HG03139 (cell line): ENCODE data around the gene PTBP2.
"Not testable (repeated sequence)": the region's sequence is repeated elsewhere in the genome, so short reads cannot be mapped to it uniquely, and the experiment has no call there.

Experiments used
- ATAC-seq: cut with Tn5 transposase; IDR thresholded peaks from one replicate; pipeline ENCODE4 v1.9.1; 2021; ENCODE audit not compliant: unreplicated experiment

The PTBP2 gene

GRCh38 chr1:96730574-96731298 lies 9.2 kb downstream of the PTBP2 start:
- no peak for ATAC-seq

- no peak for ATAC-seq
Observed at GRCh38 chr1:96741335-96741734, 19.8 kb downstream of the PTBP2 start.

GRCh38 chr1:96746440-96747420 lies 25.1 kb downstream of the PTBP2 start:
- ATAC-seq, result no peak

GRCh38 chr1:96747565-96747964 lies 26.0 kb downstream of the PTBP2 start:
- ATAC-seq, result no peak

- no peak for ATAC-seq
Observed at GRCh38 chr1:96748078-96748477, 26.5 kb downstream of the PTBP2 start.

GRCh38 chr1:96749618-96750017 lies 28.0 kb downstream of the PTBP2 start:
- no peak for ATAC-seq

GRCh38 chr1:96752394-96752793 lies 30.8 kb downstream of the PTBP2 start:
- no peak for ATAC-seq

GRCh38 chr1:96756789-96757188 lies 35.2 kb downstream of the PTBP2 start:
- ATAC-seq, result no peak

- ATAC-seq, result not testable (repeated sequence)
Observed at GRCh38 chr1:96762586-96762985, 41.0 kb downstream of the PTBP2 start.

- ATAC-seq, result no peak
Observed at GRCh38 chr1:96763514-96763913, 41.9 kb downstream of the PTBP2 start.

- ATAC-seq, result no peak
Observed at GRCh38 chr1:96764469-96764868, 42.9 kb downstream of the PTBP2 start.

GRCh38 chr1:96771847-96772246 lies 50.3 kb downstream of the PTBP2 start:
- ATAC-seq, result no peak

- no peak for ATAC-seq
Observed at GRCh38 chr1:96772349-96772748, 50.8 kb downstream of the PTBP2 start.

GRCh38 chr1:96772972-96773371 lies 51.4 kb downstream of the PTBP2 start:
- no peak for ATAC-seq

GRCh38 chr1:96782206-96782605 lies 60.6 kb downstream of the PTBP2 start:
- ATAC-seq, result no peak

GRCh38 chr1:96782856-96783255 lies 61.3 kb downstream of the PTBP2 start:
- ATAC-seq, result no peak

GRCh38 chr1:96790599-96790998 lies 69.0 kb downstream of the PTBP2 start:
- ATAC-seq, result no peak

- ATAC-seq, result no peak
Observed at GRCh38 chr1:96792220-96792619, 70.6 kb downstream of the PTBP2 start.

- not testable (repeated sequence) for ATAC-seq
Observed at GRCh38 chr1:96801696-96802095, 80.1 kb downstream of the PTBP2 start.

GRCh38 chr1:96804648-96805047 lies 83.1 kb downstream of the PTBP2 start:
- ATAC-seq, result no peak

- ATAC-seq, result no peak
Observed at GRCh38 chr1:96808191-96808590, 86.6 kb downstream of the PTBP2 start.

- ATAC-seq, result no peak
Observed at GRCh38 chr1:96815914-96816313, 94.3 kb downstream of the PTBP2 start.
